Osteocyte (in vitro differentiated cells): Measurements from ENCODE around the gene ZBTB40. TPM values are rescaled to one million over a fixed set of nuclear protein-coding genes. Genes with fewer than 3 reads are reported as not detected.

Experiments
- DNase-seq: peaks from one replicate; pipeline ENCODE4 v3.0.0; 2021; ENCODE audit warnings: mixed read lengths; ENCODE audit not compliant: unreplicated experiment; ENCODE audit errors: extremely low spot score
- H3K27ac Mint-ChIP-seq: one replicate; pipeline ENCODE4 v1.8.0; 2021; ENCODE audit warnings: mild to moderate bottlenecking, mixed read lengths; ENCODE audit not compliant: unreplicated experiment
- H3K27me3 Mint-ChIP-seq: one replicate; pipeline ENCODE4 v1.8.0; 2021; ENCODE audit warnings: mixed read lengths; ENCODE audit not compliant: unreplicated experiment
- H3K36me3 Mint-ChIP-seq: one replicate; pipeline ENCODE4 v1.8.0; 2021; ENCODE audit warnings: mixed read lengths; ENCODE audit not compliant: unreplicated experiment
- H3K4me1 Mint-ChIP-seq: one replicate; pipeline ENCODE4 v1.8.0; 2021; ENCODE audit warnings: mixed read lengths; ENCODE audit not compliant: unreplicated experiment
- H3K4me3 Mint-ChIP-seq: one replicate; pipeline ENCODE4 v1.8.0; 2021; ENCODE audit warnings: mild to moderate bottlenecking, moderate library complexity, mixed read lengths; ENCODE audit not compliant: unreplicated experiment
- H3K9me3 Mint-ChIP-seq: one replicate; pipeline ENCODE4 v1.8.0; 2021; ENCODE audit warnings: mixed read lengths; ENCODE audit not compliant: unreplicated experiment
- total RNA-seq: library from RNA; stranded (reverse); gene quantifications from 2 replicates; pipeline ENCODE4 v1.2.1, GENCODE V29; 2021
- TF ChIP-seq, protein P1 (sequence below): fragments of 200-600 bp; sonication (generic); IDR thresholded peaks from 2 replicates; pipeline ENCODE4 v1.5.0; 2021; ENCODE audit warnings: antibody characterized with exemption, mild to moderate bottlenecking, moderate library complexity

The ZBTB40 gene
- total RNA-seq, 1 donor from 2014 or later = 23.6 TPM

GRCh38 chr1:22418312-22418711 is 33.3 kb upstream of the ZBTB40 start:
- no peak overlapping the region for H3K27ac Mint-ChIP-seq
- H3K4me1 Mint-ChIP-seq = peaks cover 26% of the 10 kb centered on the region
- TF ChIP-seq, protein P1, sequence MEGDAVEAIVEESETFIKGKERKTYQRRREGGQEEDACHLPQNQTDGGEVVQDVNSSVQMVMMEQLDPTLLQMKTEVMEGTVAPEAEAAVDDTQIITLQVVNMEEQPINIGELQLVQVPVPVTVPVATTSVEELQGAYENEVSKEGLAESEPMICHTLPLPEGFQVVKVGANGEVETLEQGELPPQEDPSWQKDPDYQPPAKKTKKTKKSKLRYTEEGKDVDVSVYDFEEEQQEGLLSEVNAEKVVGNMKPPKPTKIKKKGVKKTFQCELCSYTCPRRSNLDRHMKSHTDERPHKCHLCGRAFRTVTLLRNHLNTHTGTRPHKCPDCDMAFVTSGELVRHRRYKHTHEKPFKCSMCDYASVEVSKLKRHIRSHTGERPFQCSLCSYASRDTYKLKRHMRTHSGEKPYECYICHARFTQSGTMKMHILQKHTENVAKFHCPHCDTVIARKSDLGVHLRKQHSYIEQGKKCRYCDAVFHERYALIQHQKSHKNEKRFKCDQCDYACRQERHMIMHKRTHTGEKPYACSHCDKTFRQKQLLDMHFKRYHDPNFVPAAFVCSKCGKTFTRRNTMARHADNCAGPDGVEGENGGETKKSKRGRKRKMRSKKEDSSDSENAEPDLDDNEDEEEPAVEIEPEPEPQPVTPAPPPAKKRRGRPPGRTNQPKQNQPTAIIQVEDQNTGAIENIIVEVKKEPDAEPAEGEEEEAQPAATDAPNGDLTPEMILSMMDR = no peak
- no peaks in the 10 kb centered on the region for H3K9me3 Mint-ChIP-seq
- DNase-seq = peak; percentile 34
- H3K4me3 Mint-ChIP-seq = no peak overlapping the region
- peaks cover 13% of the 10 kb centered on the region for H3K27me3 Mint-ChIP-seq
- no peaks in the 10 kb centered on the region for H3K36me3 Mint-ChIP-seq

- peaks cover 17% of the 10 kb centered on the region for H3K27me3 Mint-ChIP-seq
- DNase-seq = peak; percentile 30
- no peaks in the 10 kb centered on the region for H3K9me3 Mint-ChIP-seq
- H3K27ac Mint-ChIP-seq = no peak overlapping the region
- H3K4me1 Mint-ChIP-seq = peaks cover 19% of the 10 kb centered on the region
- H3K36me3 Mint-ChIP-seq = no peaks in the 10 kb centered on the region
- TF ChIP-seq, protein P1 = no peak
- no peak overlapping the region for H3K4me3 Mint-ChIP-seq
Observed at GRCh38 chr1:22418933-22419382, 32.7 kb upstream of the ZBTB40 start.

DNA sequence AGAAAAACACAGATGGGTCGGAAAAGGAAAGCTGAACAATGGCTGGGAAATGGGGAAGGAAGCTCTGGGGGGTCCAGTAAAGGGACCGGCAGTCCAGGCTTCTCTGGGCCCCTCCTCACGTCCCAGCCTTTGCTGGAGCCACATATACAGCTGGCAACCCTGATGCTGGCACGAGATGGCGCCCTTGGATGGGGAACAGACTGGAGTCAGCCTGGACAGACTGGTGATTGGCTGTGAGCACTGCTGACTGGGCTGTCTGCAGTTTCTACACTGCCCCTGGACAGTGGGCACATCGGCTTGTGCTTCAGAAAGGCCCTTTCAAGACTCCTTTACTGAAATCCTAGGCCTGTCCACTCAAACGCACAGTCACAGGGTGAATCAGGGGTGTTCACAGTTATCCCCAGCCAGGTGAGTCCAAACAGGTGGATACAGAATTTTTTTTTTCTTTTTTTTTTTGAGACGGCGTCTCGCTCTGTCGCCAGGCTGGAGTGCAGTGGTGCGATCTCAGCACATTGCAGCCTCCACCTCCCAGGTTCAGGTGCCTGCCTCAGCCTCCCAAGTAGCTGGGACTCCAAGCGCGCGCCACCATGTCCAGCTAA is 31.1 kb upstream of the ZBTB40 start:
- DNase-seq = peak; percentile 93
- H3K9me3 Mint-ChIP-seq = no peaks in the 10 kb centered on the region
- peaks cover 29% of the 10 kb centered on the region for H3K27me3 Mint-ChIP-seq
- H3K4me1 Mint-ChIP-seq = peaks cover 9% of the 10 kb centered on the region
- no peaks in the 10 kb centered on the region for H3K36me3 Mint-ChIP-seq
- no peak overlapping the region for H3K4me3 Mint-ChIP-seq
- TF ChIP-seq, protein P1 = peak; percentile 94
- no peak overlapping the region for H3K27ac Mint-ChIP-seq

DNA sequence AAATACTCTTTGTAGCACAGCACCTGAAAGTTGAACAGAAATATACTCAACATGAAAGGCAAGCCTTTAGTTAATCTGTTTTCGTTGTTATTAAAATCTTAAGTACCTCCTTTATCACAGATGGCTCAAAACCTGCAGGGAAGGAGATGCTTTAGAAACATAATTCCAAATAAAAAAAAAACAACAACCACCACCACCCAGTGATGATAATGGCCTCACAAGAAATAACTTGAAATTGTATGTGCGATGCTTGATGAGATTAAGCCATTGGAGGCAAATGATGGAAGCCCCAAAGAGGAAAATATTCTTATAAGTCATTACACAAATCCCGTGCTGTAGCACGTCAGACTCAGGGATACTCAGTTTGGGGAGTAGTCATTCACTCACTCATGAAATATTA is 24.9 kb upstream of the ZBTB40 start:
- no peak overlapping the region for H3K4me3 Mint-ChIP-seq
- no peaks in the 10 kb centered on the region for H3K36me3 Mint-ChIP-seq
- no peak overlapping the region for H3K27ac Mint-ChIP-seq
- H3K27me3 Mint-ChIP-seq = peaks cover 29% of the 10 kb centered on the region
- peak; percentile 1 for DNase-seq
- TF ChIP-seq, protein P1 = no peak
- no peaks in the 10 kb centered on the region for H3K9me3 Mint-ChIP-seq
- H3K4me1 Mint-ChIP-seq = no peaks in the 10 kb centered on the region

GRCh38 chr1:22428672-22429071 is 23.0 kb upstream of the ZBTB40 start:
- no peak for DNase-seq
- peaks cover 34% of the 10 kb centered on the region for H3K27me3 Mint-ChIP-seq
- TF ChIP-seq, protein P1 = no peak
- peak overlapping the region; percentile 68 for H3K4me3 Mint-ChIP-seq
- no peaks in the 10 kb centered on the region for H3K36me3 Mint-ChIP-seq
- H3K27ac Mint-ChIP-seq = no peak overlapping the region
- peaks cover under 1% of the 10 kb centered on the region for H3K4me1 Mint-ChIP-seq
- no peaks in the 10 kb centered on the region for H3K9me3 Mint-ChIP-seq
